Ascending aorta (tissue), 2 donors: ENCODE results near the gene PANK2. TPM values are rescaled to one million over a fixed set of nuclear protein-coding genes. Genes with fewer than 3 reads are reported as not detected.
A peak's percentile ranks its signal among the peaks of the same experiment; 100 is the strongest.

Experiments used
- DNase-seq, 2 donors: peaks; one replicate each; pipeline ENCODE4 v3.0.0-alpha.2; 2019; ENCODE audit warnings: low spot score in 2 of 2
- H3K27ac ChIP-seq, 2 donors: fragments of 200-600 bp; sonication (generic); one replicate each; pipeline ENCODE4 v1.5.1; 2016 to 2017; ENCODE audit warnings: mild to moderate bottlenecking in 1 of 2
- H3K27me3 ChIP-seq: fragments of 200-600 bp; sonication (generic); one replicate; pipeline ENCODE4 v1.5.1; 2017
- H3K36me3 ChIP-seq, 2 donors: fragments of 200-600 bp; sonication (generic); one replicate each; pipeline ENCODE4 v1.5.1; 2016
- H3K4me1 ChIP-seq, 2 donors: fragments of 200-600 bp; sonication (generic); one replicate each; pipeline ENCODE4 v1.5.1; 2016 to 2017; ENCODE audit warnings: mild to moderate bottlenecking in 1 of 2
- H3K4me3 ChIP-seq, 2 donors: fragments of 200-600 bp; sonication (generic); one replicate each; pipeline ENCODE4 v1.5.1; 2016 to 2017; ENCODE audit warnings: mild to moderate bottlenecking in 1 of 2
- H3K9me3 ChIP-seq, 2 donors: fragments of 200-600 bp; sonication (generic); one replicate each; pipeline ENCODE4 v1.5.1; 2016
- intact Hi-C: fragments of 100-400 bp; cut with DNase I; formaldehyde crosslinking; loops from one replicate; pipeline ENCODE4 v1.15.1; 2023
- total RNA-seq: library from RNA; depleted of rRNA; stranded (reverse); fragments of >200 nt; gene quantifications from one replicate; pipeline ENCODE4 v1.1.0, GENCODE V29; 2016
- TF ChIP-seq, protein P1 (sequence below), 3 experiments: fragments of 200-600 bp in 2 of 3; fragments of 450-650 bp in 1 of 3; sonication (generic) in 2 of 3; IDR thresholded peaks; one replicate each; pipeline ENCODE4 v1.5.1; 2016 to 2019; ENCODE audit warnings: antibody characterized with exemption in 3 of 3, mild to moderate bottlenecking in 1 of 3, moderate library complexity in 1 of 3

PANK2 gene
- total RNA-seq, 1 donor from 2014 or later: 81.1 TPM

DNA sequence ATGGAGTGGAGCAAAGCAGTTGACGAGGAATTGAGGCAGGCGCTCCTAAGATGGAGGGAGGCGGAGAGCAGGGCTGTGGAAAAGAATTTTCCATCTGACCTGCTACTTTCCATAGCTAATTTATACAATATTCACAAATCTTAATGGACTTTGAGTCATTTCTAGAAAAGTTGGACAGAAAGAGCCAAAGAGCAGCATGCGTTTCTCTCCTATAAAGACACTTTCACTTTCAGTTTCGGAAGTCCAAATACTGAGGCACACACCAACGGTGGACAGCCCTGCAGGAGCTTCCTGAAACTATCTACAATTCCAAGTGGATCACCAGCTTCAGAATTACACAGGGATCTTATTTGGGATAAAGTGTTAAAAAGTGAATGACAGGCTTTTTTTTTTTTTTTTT, 43.5 kb downstream of the PANK2 start:
- peak overlapping the region; percentile 21 to 55 for H3K4me3 ChIP-seq
- H3K27me3 ChIP-seq: no peaks in the 10 kb centered on the region
- intact Hi-C loops: loop anchor here (2.0 to 5.0 kb wide), 2 partner anchors 44 to 50 kb away; partner anchors contain the start of gene PANK2
- peaks cover 22 to 61% of the 10 kb centered on the region in 2 donors for H3K4me1 ChIP-seq
- H3K27ac ChIP-seq: peak overlapping the region; percentile 68 to 69
- TF ChIP-seq, protein P1, sequence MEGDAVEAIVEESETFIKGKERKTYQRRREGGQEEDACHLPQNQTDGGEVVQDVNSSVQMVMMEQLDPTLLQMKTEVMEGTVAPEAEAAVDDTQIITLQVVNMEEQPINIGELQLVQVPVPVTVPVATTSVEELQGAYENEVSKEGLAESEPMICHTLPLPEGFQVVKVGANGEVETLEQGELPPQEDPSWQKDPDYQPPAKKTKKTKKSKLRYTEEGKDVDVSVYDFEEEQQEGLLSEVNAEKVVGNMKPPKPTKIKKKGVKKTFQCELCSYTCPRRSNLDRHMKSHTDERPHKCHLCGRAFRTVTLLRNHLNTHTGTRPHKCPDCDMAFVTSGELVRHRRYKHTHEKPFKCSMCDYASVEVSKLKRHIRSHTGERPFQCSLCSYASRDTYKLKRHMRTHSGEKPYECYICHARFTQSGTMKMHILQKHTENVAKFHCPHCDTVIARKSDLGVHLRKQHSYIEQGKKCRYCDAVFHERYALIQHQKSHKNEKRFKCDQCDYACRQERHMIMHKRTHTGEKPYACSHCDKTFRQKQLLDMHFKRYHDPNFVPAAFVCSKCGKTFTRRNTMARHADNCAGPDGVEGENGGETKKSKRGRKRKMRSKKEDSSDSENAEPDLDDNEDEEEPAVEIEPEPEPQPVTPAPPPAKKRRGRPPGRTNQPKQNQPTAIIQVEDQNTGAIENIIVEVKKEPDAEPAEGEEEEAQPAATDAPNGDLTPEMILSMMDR (IDR thresholded peaks at IDR 0.05): no peak
- H3K9me3 ChIP-seq: no peaks in the 10 kb centered on the region
- peaks cover 12 to 15% of the 10 kb centered on the region in 2 donors for H3K36me3 ChIP-seq
- no peak for DNase-seq

DNA sequence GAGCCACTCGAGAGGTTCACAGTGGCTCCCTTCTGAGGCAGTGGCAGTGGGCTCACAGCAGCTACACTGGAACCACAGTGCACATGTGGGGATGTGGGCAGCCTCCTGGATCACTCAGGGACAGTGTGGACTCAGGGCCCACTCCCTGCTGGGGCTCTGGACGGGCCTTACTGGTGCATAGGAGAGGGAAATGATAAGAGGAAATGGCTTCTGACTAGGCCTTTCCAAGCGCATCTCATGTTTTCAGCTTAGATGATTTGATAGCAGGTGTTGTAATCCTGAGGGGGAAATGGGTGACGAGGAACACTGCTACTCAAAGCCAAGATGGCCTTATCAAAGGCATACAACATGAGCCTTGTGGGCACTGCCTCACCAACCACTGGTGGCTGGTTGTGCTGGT, 44.0 kb downstream of the PANK2 start:
- intact Hi-C loops: loop anchor here (2.0 to 5.0 kb wide), 2 partner anchors 44 to 49 kb away; partner anchors contain the start of gene PANK2
- DNase-seq: no peak
- TF ChIP-seq, protein P1 (IDR thresholded peaks at IDR 0.05): no peak
- peak overlapping the region; percentile 68 to 69 for H3K27ac ChIP-seq
- peaks cover 12 to 15% of the 10 kb centered on the region in 2 donors for H3K36me3 ChIP-seq
- H3K4me3 ChIP-seq: peak overlapping the region in 1 of 2 donors; percentile 55
- peaks cover 22 to 56% of the 10 kb centered on the region in 2 donors for H3K4me1 ChIP-seq
- no peaks in the 10 kb centered on the region for H3K27me3 ChIP-seq
- H3K9me3 ChIP-seq: no peaks in the 10 kb centered on the region

DNA sequence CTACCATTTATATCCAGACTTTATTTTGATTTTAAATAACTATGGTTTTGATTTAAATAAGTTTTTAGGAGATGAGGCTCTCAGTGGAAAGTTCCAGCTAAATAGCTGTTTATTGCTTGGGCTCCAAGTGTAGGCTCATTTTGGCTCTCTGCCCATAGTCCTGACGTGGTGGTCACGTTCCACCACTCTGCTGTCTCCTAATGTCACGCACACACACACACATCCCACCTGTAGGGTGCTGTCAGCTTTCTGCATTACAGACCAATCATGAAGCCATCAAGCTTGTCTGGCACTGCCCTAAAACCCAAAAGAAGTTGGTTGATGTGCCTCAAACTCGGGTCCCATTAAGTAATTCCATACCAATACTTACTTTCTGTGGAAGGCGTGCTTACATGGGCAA, 45.4 kb downstream of the PANK2 start:
- no peak for DNase-seq
- Histone ChIP-seq H3K4me1 (peaks cover 22 to 52% of the 10 kb centered on the region in 2 donors), H3K9me3 (no peaks in the 10 kb centered on the region), H3K36me3 (peaks cover 12 to 23% of the 10 kb centered on the region in 2 donors), H3K27ac (peak overlapping the region; percentile 65 to 68), H3K27me3 (no peaks in the 10 kb centered on the region), H3K4me3 (no peak overlapping the region)
- TF ChIP-seq, protein P1 (IDR thresholded peaks at IDR 0.05): no peak
- intact Hi-C loops: loop anchor here (5.0 kb wide), 1 partner anchor 48 kb away; no protein-coding TSS in a partner anchor

DNA sequence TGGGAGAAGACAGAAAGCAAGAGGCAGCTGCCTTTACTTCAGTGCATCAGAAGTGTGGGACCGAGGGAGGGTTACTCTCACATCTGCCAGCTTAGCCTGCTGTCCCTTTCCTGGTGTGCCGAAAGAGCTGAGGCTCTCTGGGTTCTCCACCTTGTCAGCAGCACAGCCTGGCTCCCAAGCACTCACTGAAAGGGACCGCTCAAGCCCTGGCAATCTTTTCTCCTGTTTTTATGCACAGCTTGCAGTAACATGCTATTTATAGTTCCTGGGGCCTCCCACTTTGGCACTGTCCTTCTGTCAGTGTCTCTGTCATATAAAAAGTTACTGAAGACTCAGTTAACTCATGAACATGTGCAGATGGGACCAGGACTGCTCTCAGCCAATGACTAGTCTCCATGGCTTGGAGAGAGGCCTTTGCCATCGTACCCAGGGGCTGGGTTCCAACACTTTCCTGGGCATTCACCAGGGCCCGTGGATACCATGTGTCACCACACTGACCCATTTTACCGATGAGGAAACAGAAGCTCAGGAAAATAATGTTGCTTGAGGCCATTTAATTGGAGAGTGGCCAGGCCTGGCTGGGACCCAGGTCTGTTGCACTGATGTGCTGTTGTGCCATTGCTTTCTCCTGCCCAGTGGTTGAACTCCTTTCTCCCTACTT, 46.2 kb downstream of the PANK2 start:
- H3K4me1 ChIP-seq: peaks cover 22 to 52% of the 10 kb centered on the region in 2 donors
- H3K36me3 ChIP-seq: peaks cover 12 to 29% of the 10 kb centered on the region in 2 donors
- intact Hi-C loops: no loop called here
- TF ChIP-seq, protein P1 (IDR thresholded peaks at IDR 0.05): no peak
- H3K4me3 ChIP-seq: no peak overlapping the region
- H3K9me3 ChIP-seq: no peaks in the 10 kb centered on the region
- DNase-seq: peak in 1 of 2 donors; percentile 76
- H3K27me3 ChIP-seq: no peaks in the 10 kb centered on the region
- H3K27ac ChIP-seq: peak overlapping the region; percentile 65 to 68

DNA sequence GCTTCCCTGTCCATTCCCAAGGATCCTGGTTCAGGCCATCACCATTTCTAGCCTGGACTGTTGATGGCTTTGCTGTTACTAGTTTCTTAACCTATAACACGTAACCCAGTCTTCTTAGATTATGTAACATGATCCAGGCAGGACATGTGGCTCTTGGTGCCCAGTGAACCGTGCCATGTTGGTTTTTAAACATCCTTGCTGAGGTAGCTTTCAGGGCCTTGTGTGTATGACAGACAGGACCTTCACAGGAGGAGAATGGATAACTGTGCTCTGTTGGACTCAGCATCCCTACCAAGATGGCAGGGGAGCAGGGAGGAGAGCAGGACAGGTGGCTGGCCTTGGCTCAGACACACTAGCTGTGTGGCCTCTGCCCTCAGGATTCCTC, 46.8 kb downstream of the PANK2 start:
- intact Hi-C loops: no loop called here
- H3K27ac ChIP-seq: peak overlapping the region; percentile 65 to 68
- H3K4me1 ChIP-seq: peaks cover 22 to 48% of the 10 kb centered on the region in 2 donors

More for the DNA sequence above, 46.8 kb downstream of the PANK2 start:
- H3K27me3 ChIP-seq: no peaks in the 10 kb centered on the region
- H3K36me3 ChIP-seq: peaks cover 12 to 32% of the 10 kb centered on the region in 2 donors
- no peak overlapping the region for H3K4me3 ChIP-seq
- no peaks in the 10 kb centered on the region for H3K9me3 ChIP-seq
- TF ChIP-seq, protein P1 (IDR thresholded peaks at IDR 0.05): no peak
- DNase-seq: no peak
